Neuronal stem cell (in vitro differentiated cells): ENCODE results near the gene KLK10.
"Not testable (repeated sequence)": the region's sequence is repeated elsewhere in the genome, so short reads cannot be mapped to it uniquely, and the experiment has no call there.

Experiments used
- DNase-seq: peaks from one replicate; pipeline ENCODE4 v3.0.0-alpha.2; 2013; ENCODE audit warnings: low spot score
- H2AFZ ChIP-seq: one replicate; pipeline ENCODE4 v1.6.1; 2013; ENCODE audit warnings: mild to moderate bottlenecking, low read length, inconsistent platforms
- H2AK5ac ChIP-seq: 2 replicates; pipeline ENCODE4 v1.6.1; 2013; ENCODE audit warnings: low read depth, mild to moderate bottlenecking, inconsistent platforms, low read length, moderate library complexity, mixed read lengths
- H2BK120ac ChIP-seq: 2 replicates; pipeline ENCODE4 v1.6.1; 2013; ENCODE audit warnings: low read depth, mild to moderate bottlenecking, inconsistent platforms, low read length, moderate library complexity, mixed read lengths
- H2BK12ac ChIP-seq: one replicate; pipeline ENCODE4 v1.6.1; 2013; ENCODE audit warnings: low read length, inconsistent platforms
- H2BK15ac ChIP-seq: 2 replicates; pipeline ENCODE4 v1.6.1; 2013; ENCODE audit warnings: mild to moderate bottlenecking, low read length, inconsistent platforms, mixed read lengths
- H2BK5ac ChIP-seq: one replicate; pipeline ENCODE4 v1.6.1; 2013; ENCODE audit warnings: inconsistent platforms, mild to moderate bottlenecking, low read length, moderate library complexity
- H3K14ac ChIP-seq: one replicate; pipeline ENCODE4 v1.6.1; 2013; ENCODE audit warnings: low read length, inconsistent platforms
- H3K18ac ChIP-seq: 2 replicates; pipeline ENCODE4 v1.6.1; 2013; ENCODE audit warnings: low read length, inconsistent platforms
- H3K23ac ChIP-seq: 2 replicates; pipeline ENCODE4 v1.6.1; 2013; ENCODE audit warnings: low read depth, mild to moderate bottlenecking, mixed read lengths, low read length, inconsistent platforms; ENCODE audit not compliant: poor library complexity
- H3K27ac ChIP-seq: replicated peaks from 3 replicates; pipeline ENCODE4 v1.5.1; 2013; ENCODE audit warnings: low read length, inconsistent platforms
- H3K27me3 ChIP-seq, 3 experiments: 2 replicates each; pipeline ENCODE4 v1.6.1; 2013; ENCODE audit warnings: low read length in 3 of 3, mild to moderate bottlenecking in 2 of 3, inconsistent platforms in 1 of 3, low read depth in 1 of 3, mixed read lengths in 1 of 3, moderate library complexity in 1 of 3; ENCODE audit not compliant: control insufficient read depth in 3 of 3, insufficient read depth in 3 of 3
- H3K36me3 ChIP-seq, 2 donors: replicated peaks in 1 of 2; 2 replicates each; pipeline ENCODE4 v1.6.1; 2013; ENCODE audit warnings: low read length in 2 of 2; ENCODE audit not compliant: control insufficient read depth in 2 of 2, insufficient read depth in 2 of 2
- H3K4ac ChIP-seq: 2 replicates; pipeline ENCODE4 v1.6.1; 2013; ENCODE audit warnings: inconsistent platforms, mild to moderate bottlenecking, low read length, moderate library complexity
- H3K4me1 ChIP-seq, 2 donors: 1 replicate in 1 of 2; 2 replicates in 1 of 2; pipeline ENCODE4 v1.6.1; 2013; ENCODE audit warnings: low read length in 2 of 2, low read depth in 1 of 2; ENCODE audit not compliant: control insufficient read depth in 2 of 2, insufficient read depth in 1 of 2
- H3K4me2 ChIP-seq: one replicate; pipeline ENCODE4 v1.6.1; 2013; ENCODE audit warnings: mild to moderate bottlenecking, low read length, inconsistent platforms; ENCODE audit not compliant: insufficient read depth, poor library complexity, severe bottlenecking
- H3K4me3 ChIP-seq, 2 donors: 2 replicates each; pipeline ENCODE4 v1.5.1; 2013; ENCODE audit warnings: low read length in 2 of 2, mild to moderate bottlenecking in 2 of 2, inconsistent platforms in 1 of 2, moderate library complexity in 1 of 2
- H3K79me1 ChIP-seq: one replicate; pipeline ENCODE4 v1.6.1; 2013; ENCODE audit warnings: low read depth, mild to moderate bottlenecking, inconsistent platforms, low read length, moderate library complexity
- H3K9ac ChIP-seq: one replicate; pipeline ENCODE4 v1.6.1; 2013; ENCODE audit warnings: mild to moderate bottlenecking, low read depth, low read length, inconsistent platforms; ENCODE audit not compliant: poor library complexity
- H3K9me3 ChIP-seq, 2 donors: replicated peaks in 1 of 2; 2 replicates each; pipeline versions ENCODE3 to v1.6.1; 2013; ENCODE audit warnings: low read length in 2 of 2, mild to moderate bottlenecking in 2 of 2, inconsistent platforms in 1 of 2, low read depth in 1 of 2, mixed read lengths in 1 of 2, moderate library complexity in 1 of 2; ENCODE audit not compliant: control insufficient read depth in 2 of 2, insufficient read depth in 1 of 2
- H4K8ac ChIP-seq: one replicate; pipeline ENCODE4 v1.6.1; 2013; ENCODE audit warnings: low read depth, mild to moderate bottlenecking, inconsistent platforms, low read length, moderate library complexity
- H4K91ac ChIP-seq: one replicate; pipeline ENCODE4 v1.6.1; 2013; ENCODE audit warnings: low read length, low read depth, mild to moderate bottlenecking, inconsistent platforms; ENCODE audit not compliant: poor library complexity
- WGBS, 2 donors: extraction: QIAGEN DNeasy Blood & Tissue Kit; methylation state at CpG; one replicate each; pipeline ENCODE4 v1.1.7; 2013; ENCODE audit warnings: missing lambda C conversion rate in 2 of 2, mixed read lengths in 1 of 2; ENCODE audit not compliant: insufficient read length in 2 of 2, insufficient replicate concordance in 1 of 2; ENCODE audit errors: extremely low coverage in 2 of 2; 5-methylcytosine and 5-hydroxymethylcytosine counted together

KLK10 gene

DNA sequence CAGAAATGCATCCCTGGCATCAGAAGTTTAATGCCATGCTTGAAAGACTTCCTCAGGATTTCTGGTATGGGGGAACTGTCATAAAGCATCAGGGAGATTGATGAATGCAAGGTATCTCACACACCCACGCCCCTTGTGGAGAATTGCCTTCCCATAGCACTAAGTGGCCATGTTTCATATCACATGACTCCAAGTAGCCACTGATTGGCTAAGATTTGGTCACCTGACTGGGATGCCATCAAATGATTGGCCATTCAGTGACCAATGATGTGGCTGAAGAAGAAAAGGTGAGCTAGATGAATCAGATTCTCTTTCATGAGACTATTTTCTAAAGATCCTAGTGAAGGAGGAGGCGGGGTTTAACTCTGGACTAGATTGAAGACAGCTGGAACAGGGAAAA is 25.4 kb downstream of the KLK10 start:
- DNase-seq = no peak
- no CpG with 5 or more reads among the region's 2 CpGs for WGBS, 2 donors

DNA sequence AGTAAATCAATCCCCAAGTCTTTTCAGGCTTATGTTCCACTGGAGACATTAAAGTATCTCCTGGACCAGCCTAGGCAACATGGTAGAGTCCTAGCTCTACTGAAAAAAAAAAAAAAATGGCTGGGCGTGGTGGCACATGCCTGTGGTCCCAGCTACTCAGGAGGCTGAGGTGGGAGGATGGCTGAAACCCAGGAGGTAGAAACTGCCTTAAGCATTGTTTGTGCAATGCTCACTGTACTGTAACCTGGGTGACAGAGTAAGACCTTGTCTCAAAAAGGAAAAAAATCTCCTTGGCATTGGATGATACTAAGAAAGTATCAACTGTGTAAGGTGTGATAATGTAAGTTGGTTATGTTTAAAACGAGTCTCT is 26.9 kb downstream of the KLK10 start:
- no CpG with 5 or more reads among the region's 2 CpGs for WGBS, 2 donors
- no peak overlapping the region for H2BK120ac ChIP-seq

More for the DNA sequence above, 25.4 kb downstream of the KLK10 start:
- H4K91ac ChIP-seq = no peak overlapping the region
- no peaks in the 10 kb centered on the region for H3K79me1 ChIP-seq
- H4K8ac ChIP-seq = no peak overlapping the region
- H3K9ac ChIP-seq = no peak overlapping the region
- H2BK15ac ChIP-seq = no peak overlapping the region
- no peak overlapping the region for H3K18ac ChIP-seq
- H2AK5ac ChIP-seq = no peak overlapping the region
- no peak overlapping the region for H3K4me2 ChIP-seq
- H3K14ac ChIP-seq = no peak overlapping the region
- H3K27ac ChIP-seq = no peak overlapping the region
- H2BK5ac ChIP-seq = no peak overlapping the region
- H2BK120ac ChIP-seq = no peak overlapping the region
- peak overlapping the region; percentile 48 for H2AFZ ChIP-seq
- no peak overlapping the region for H3K4ac ChIP-seq
- H3K4me1 ChIP-seq = no peaks in the 10 kb centered on the region
- H2BK12ac ChIP-seq = no peak overlapping the region
- no peak overlapping the region for H3K4me3 ChIP-seq
- no peaks in the 10 kb centered on the region for H3K36me3 ChIP-seq
- H3K9me3 ChIP-seq = no peaks in the 10 kb centered on the region
- no peak overlapping the region for H3K23ac ChIP-seq
- peaks cover 0 to 5% (median 0%) of the 10 kb centered on the region in 3 experiments for H3K27me3 ChIP-seq

DNA sequence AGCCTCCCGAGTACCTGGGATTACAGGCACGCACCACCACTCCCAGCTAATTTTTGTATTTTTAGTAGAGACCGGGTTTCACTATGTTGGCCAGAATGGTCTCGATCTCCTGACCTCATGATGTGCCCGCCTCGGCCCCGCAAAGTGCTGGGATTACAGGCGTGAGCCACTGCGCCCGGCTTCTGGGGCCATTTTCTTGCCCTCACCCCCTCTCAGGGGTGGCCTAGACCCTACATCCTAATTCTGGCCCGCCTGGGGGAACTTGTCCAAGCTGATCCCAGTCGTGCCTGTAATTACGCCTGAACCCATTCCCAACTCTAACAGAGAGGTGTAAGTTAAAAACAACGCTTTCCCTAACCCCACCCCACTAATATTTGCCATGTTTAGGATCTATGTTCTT is 35.1 kb downstream of the KLK10 start:
- H3K9me3 ChIP-seq, H2BK15ac ChIP-seq, H3K14ac ChIP-seq, H4K91ac ChIP-seq, H2BK120ac ChIP-seq, H3K4me1 ChIP-seq, H3K4ac ChIP-seq, H2BK12ac ChIP-seq, H3K36me3 ChIP-seq, H2AFZ ChIP-seq, H2AK5ac ChIP-seq, H3K4me2 ChIP-seq, DNase-seq, H4K8ac ChIP-seq, H3K79me1 ChIP-seq, H3K4me3 ChIP-seq, H3K23ac ChIP-seq, H3K9ac ChIP-seq, H2BK5ac ChIP-seq, H3K27ac ChIP-seq: not testable (repeated sequence)
- Histone ChIP-seq H3K27me3 (peaks cover 0 to 10% (median 6%) of the 10 kb centered on the region in 3 experiments), H3K18ac (peak overlapping the region; percentile 64)
- WGBS, 2 donors = no CpG with 5 or more reads among the region's 14 CpGs

More for the DNA sequence above, 26.9 kb downstream of the KLK10 start:
- Histone ChIP-seq H2BK12ac (no peak overlapping the region), H3K4me1 (no peaks in the 10 kb centered on the region), H3K9ac (no peak overlapping the region), H2BK15ac (no peak overlapping the region), H3K27me3 (peaks cover 0 to 2% (median 0%) of the 10 kb centered on the region in 3 experiments), H4K91ac (no peak overlapping the region), H3K18ac (no peak overlapping the region), H2BK5ac (no peak overlapping the region), H3K4me3 (no peak overlapping the region), H3K14ac (no peak overlapping the region), H4K8ac (no peak overlapping the region), H3K36me3 (no peaks in the 10 kb centered on the region), H3K27ac (no peak overlapping the region), H3K4me2 (no peak overlapping the region), H2AK5ac (no peak overlapping the region), H3K9me3 (peaks cover 0 to 2% of the 10 kb centered on the region in 2 donors), H2AFZ (no peak overlapping the region), H3K4ac (no peak overlapping the region), H3K79me1 (no peaks in the 10 kb centered on the region), H3K23ac (no peak overlapping the region)
- DNase-seq = no peak

DNA sequence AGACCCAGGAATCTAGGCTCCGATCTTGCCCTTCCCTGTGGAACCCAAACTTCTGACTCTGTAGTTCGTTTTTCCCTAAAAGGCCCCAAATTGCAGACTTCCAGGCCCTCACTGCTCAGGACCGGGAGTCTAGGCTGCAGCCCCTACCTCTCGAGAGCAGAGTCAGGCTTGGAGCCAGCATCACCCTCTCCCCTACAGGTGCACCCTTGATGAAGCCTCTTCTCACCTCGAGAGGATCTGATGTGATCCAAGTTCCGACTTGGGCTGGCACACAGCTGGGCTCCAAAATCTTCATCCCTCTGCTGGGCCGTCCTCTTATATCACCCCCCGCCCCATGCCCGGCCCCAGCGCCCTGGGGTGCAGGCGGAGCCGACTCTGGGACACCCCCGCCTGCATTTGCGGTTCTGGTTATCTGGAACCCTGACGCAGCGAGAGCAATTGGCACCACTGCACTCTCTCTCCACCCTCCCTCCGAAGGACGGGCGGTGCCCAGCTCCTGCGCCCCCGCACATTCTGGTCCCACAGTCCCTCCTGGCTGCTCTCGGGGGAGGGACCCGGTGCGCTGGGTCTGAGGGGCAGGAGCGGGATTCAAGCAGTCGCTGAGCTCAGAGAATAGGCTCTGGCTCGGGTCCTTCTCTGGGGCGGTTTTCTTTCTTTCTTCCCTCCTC is 35.8 kb downstream of the KLK10 start, which contains the start of gene KLK7:
Gene KLK7 (minus strand): TSS at position 293 of the 668 bp plus-strand sequence. CDS start 1,518 bp downstream, outside the sequence.
- Histone ChIP-seq H3K4me3 (peak within 1 kb of the TSS in 1 of 2 donors; percentile 46), H3K18ac (peak within 1 kb of the TSS; percentile 90), H3K23ac (no peak within 1 kb of the TSS), H4K91ac (no peak within 1 kb of the TSS), H2AK5ac (peak within 1 kb of the TSS; percentile 10), H2BK12ac (peak within 1 kb of the TSS; percentile 98), H3K79me1 (no peaks in the 10 kb centered on the region), H3K4ac (no peak within 1 kb of the TSS), H3K27ac (no peak within 1 kb of the TSS), H3K36me3 (no peaks in the 10 kb centered on the region), H3K9me3 (peaks cover 0 to under 1% of the 10 kb centered on the region in 2 donors), H3K27me3 (peaks cover 0 to 10% (median 6%) of the 10 kb centered on the region in 3 experiments), H3K4me2 (peak within 1 kb of the TSS; percentile 40), H3K14ac (no peak within 1 kb of the TSS), H3K4me1 (peaks cover 0 to 12% of the 10 kb centered on the region in 2 donors), H2BK5ac (no peak within 1 kb of the TSS), H4K8ac (no peak within 1 kb of the TSS), H3K9ac (no peak within 1 kb of the TSS), H2BK120ac (no peak within 1 kb of the TSS), H2AFZ (no peak within 1 kb of the TSS), H2BK15ac (no peak within 1 kb of the TSS)
- DNase-seq = no peak
- WGBS, 2 donors = no CpG with 5 or more reads among the region's 28 CpGs
